HT1080 (cell line): ENCODE measurements around the gene HM13. TPM values are rescaled to one million over a fixed set of nuclear protein-coding genes. Genes with fewer than 3 reads are reported as not detected.
A peak's percentile ranks its signal among the peaks of the same experiment; 100 is the strongest.
"Not testable (repeated sequence)": the region's sequence is repeated elsewhere in the genome, so short reads cannot be mapped to it uniquely, and the experiment has no call there.

Experiments used
- DNase-seq: peaks from one replicate; pipeline ENCODE4 v3.0.0-alpha.2; 2015; ENCODE audit warnings: low read depth
- total RNA-seq: library from RNA; depleted of rRNA; stranded (reverse); fragments of >200 nt; shearing (Covaris generic); gene quantifications from 2 replicates; pipeline ENCODE4 v1.2.3, GENCODE V29; 2014

The HM13 gene
- total RNA-seq, 1 experiment from 2014 or later: 83.5 TPM

- no peak for DNase-seq
Measured at GRCh38 chr20:31497838-31498540, 16.3 kb upstream of the HM13 start.

- no peak for DNase-seq
Measured at GRCh38 chr20:31500527-31500926, 13.7 kb upstream of the HM13 start.

- peak; percentile 70 for DNase-seq
Measured at GRCh38 chr20:31502884-31503673, 11.2 kb upstream of the HM13 start.

GRCh38 chr20:31505903-31506302 is 8.3 kb upstream of the HM13 start:
- DNase-seq: peak; percentile 15

GRCh38 chr20:31508517-31509244 is 5.6 kb upstream of the HM13 start:
- DNase-seq: no peak

GRCh38 chr20:31515072-31515774 is 981 bp downstream of the HM13 start:
- no peak for DNase-seq

GRCh38 chr20:31515775-31516107 is 1.5 kb downstream of the HM13 start:
- no peak for DNase-seq

- no peak for DNase-seq
Measured at GRCh38 chr20:31516166-31516565, 1.9 kb downstream of the HM13 start.

GRCh38 chr20:31516651-31517050 is 2.4 kb downstream of the HM13 start:
- DNase-seq: no peak

GRCh38 chr20:31517373-31517772 is 3.1 kb downstream of the HM13 start:
- DNase-seq: peak; percentile 59

- DNase-seq: not testable (repeated sequence)
Measured at GRCh38 chr20:31521267-31521666, 7.0 kb downstream of the HM13 start.

- DNase-seq: no peak
Measured at GRCh38 chr20:31522731-31523130, 8.5 kb downstream of the HM13 start.

- peak; percentile 64 for DNase-seq
Measured at GRCh38 chr20:31523361-31524283, 9.4 kb downstream of the HM13 start.

- no peak for DNase-seq
Measured at GRCh38 chr20:31527266-31527665, 13.0 kb downstream of the HM13 start.

GRCh38 chr20:31535298-31535697 is 21.1 kb downstream of the HM13 start:
- DNase-seq: no peak

GRCh38 chr20:31536575-31536974 is 22.3 kb downstream of the HM13 start:
- no peak for DNase-seq

GRCh38 chr20:31537116-31537871 is 23.1 kb downstream of the HM13 start:
- no peak for DNase-seq

GRCh38 chr20:31537890-31538289 is 23.6 kb downstream of the HM13 start:
- DNase-seq: no peak

GRCh38 chr20:31538326-31538725 is 24.1 kb downstream of the HM13 start:
- no peak for DNase-seq

- not testable (repeated sequence) for DNase-seq
Measured at GRCh38 chr20:31539636-31540035, 25.4 kb downstream of the HM13 start.
